HuH-7 (cell line): ENCODE results near the gene SH2D1B.
"Not testable (repeated sequence)": the region's sequence is repeated elsewhere in the genome, so short reads cannot be mapped to it uniquely, and the experiment has no call there.

Experiments
- DNase-seq: peaks from one replicate; pipeline ENCODE4 v3.0.0; 2011; ENCODE audit warnings: low spot score

SH2D1B gene, protein sequence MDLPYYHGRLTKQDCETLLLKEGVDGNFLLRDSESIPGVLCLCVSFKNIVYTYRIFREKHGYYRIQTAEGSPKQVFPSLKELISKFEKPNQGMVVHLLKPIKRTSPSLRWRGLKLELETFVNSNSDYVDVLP

DNA sequence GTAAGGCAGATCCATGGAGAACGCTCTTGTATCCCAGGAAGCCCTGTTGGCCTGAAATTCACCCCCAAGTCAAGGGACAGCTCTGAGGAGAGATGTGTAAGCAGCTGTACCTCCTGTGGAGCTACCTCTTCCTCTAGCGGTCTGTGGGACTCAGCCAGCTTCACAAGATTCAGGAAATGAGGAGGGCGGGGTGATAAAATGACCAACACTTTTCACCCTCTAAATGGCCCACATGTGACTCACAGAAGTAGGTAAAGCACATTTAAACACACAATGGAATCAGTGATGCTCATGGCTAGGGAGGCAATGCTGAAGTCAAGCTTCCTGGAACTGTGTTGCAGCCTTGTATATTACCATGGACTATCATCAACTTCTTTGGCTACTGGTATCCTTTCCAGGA, at the start of gene SH2D1B:
Gene SH2D1B, minus strand, starts transcription at position 135 of the 400 bp plus-strand sequence. Its CDS starts 120 bp downstream, at position 15.
- DNase-seq = no peak

DNA sequence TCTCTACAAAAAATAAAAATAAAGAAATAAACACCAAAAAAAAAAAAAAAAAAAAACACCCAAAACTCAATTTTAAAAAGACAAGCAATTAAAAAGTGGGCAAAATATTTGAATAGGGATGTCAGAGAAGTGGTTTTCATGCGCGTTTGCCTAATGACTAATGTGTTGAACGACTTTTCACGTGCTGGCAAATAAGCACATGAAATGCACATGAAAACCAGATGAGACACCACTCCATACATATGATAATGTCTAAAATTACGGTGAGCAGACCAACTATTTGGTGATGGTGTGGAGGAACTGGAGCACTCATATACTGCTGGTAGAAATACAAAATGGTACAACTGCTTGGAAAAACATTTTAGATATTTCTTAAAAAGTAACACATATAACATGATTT, 46.3 kb upstream of the SH2D1B start:
- no peak for DNase-seq

DNA sequence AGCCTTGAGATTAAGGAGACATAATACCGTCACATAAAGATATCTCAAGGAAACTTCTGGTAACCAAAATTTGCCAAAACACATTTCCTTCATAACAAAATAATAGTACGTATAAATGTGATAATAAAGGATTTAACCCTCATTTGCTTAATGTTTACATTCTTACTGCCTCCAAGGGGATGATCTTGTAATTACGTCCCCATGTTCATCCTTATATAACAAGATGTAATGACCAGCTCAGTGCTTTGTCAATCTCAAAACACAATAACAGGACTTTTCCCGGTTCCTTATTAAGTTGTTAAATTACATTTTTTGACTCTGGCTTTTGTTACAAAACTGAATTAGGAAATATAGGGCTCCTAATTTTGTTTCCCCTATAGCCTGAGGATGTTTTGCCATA, 44.4 kb upstream of the SH2D1B start:
- DNase-seq = no peak

DNA sequence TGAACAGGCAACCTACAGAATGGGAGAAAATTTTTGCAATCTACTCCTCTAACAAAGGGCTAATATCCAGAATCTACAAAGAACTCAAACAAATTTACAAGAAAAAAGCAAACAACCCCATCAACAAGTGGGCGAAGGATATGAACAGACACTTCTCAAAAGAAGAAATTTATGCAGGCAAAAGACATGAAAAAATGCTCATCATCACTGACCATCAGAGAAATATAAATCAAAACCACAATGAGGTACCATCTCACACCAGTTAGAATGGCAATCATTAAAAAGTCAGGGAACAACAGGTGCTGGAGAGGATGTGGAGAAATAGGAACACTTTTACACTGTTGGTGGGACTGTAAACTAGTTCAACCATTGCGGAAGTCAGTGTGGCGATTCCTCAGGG, 42.4 kb upstream of the SH2D1B start:
- not testable (repeated sequence) for DNase-seq

DNA sequence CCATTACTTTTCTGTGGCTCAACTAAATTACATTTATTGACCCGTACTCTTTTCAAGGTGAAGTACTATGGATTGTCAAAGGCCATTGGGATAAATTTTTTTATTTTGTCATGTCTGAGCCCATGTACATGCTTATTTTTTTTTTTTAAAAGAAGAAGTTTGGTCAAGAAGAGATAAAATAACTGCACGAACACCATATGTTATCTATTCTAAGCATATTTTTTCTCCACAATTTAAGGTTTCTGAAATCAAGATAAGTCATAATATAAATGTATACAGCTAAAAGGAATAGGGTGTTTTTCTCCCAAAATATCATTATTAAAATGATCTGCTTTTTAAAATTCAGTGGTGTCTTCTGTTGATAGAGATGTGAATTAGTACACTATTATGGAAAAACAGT, 35.0 kb upstream of the SH2D1B start:
- DNase-seq = no peak

DNA sequence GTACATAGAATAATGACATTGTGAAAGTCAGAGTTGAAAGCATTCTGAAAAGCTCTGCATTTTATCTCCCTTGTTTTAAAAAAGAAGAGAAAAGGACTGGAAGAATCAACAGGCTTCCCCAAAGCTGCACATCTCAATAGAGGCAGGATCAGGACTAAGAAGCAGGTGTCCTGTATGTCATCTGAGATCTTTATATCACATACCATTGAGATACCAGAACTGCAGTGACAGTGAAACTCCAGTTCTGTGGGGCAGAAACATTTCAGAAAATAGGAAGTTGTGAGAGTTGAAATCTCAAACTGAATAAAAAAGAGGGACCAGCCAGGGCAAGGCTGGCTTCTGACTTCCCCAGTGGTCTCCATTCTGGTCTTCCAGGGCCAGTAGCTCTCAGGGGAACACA, 33.0 kb upstream of the SH2D1B start:
- no peak for DNase-seq

DNA sequence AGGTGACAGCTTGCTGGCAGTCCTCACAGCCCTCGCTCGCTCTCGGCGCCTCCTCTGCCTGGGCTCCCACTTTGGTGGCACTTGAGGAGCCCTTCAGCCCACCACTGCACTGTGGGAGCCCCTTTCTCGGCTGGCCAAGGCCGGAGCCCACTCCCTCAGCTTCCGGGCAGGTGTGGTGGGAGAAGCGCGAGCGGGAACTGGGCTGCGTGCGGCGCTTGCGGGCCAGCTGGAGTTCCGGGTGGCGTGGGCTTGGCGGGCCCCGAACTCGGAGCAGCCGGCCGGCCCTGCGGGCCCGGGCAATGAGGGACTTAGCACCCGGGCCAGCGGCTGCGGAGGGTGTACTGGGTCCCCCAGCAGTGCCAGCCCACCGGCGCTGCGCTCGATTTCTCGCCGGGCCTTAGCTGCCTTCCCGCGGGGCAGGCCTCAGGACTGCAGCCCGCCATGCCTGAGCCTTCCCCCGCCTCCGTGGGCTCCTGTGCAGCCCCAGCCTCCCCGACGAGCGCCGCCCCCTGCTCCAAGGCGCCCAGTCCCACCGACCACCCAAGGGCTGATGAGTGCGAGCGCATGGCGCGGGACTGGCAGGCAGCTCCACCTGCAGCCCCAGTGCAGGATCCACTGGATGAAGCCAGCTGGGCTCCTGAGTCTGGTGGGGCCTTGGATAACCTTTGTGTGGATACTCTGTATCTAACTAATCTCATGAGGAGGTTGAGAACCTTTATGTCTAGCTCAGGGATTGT, 21.2 kb upstream of the SH2D1B start:
- not testable (repeated sequence) for DNase-seq

DNA sequence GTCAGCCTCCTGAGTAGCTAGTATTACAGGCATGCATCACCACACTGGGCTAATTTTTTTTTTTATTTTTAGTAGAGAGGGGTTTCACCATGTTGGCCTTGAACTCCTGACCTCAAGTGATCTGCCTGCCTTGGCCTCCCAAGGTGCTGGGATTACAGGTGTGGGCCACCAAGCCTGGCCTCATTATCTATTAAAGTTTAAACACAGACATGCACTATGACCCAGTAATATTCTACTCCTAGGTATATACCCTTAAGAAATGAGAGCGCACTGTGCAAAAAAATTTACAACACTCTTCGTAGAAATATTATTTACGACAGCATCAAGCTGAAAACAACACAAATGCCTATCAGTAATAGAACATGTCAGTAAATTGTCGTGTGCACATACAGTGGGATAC, 18.6 kb upstream of the SH2D1B start:
- no peak for DNase-seq

DNA sequence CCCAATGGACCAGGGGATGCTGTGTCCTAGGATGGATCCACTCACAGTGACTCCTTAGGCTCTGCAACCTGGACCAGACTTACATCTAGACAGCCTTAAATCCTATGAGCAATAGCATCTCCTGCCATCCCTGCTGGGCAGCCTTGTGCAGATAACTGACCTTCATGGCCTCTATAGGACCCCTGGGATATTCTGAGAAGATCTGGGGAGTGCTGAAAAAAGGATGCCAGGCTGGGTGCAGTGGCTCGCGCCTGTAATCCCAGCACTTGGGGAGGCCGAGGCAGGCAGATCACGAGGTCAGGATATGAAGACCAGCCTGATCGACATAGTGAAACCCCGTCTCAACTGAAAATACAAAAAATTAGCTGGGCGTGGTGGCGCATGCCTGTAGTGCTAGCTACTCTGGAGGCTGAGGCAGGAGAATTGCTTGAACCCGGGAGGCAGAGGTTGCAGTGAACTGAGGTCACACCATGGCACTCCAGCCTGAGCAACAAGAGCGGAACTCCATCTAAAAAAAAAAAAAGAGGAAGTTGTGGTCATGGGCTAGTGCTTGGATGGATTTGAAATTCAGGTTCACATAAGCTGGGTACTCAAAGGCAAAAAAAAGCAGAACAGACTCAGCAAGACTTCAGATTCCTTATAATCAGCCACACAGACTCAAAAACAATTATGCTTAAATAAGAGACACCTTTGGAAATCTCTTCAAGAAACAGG, 10.9 kb upstream of the SH2D1B start:
- no peak for DNase-seq

DNA sequence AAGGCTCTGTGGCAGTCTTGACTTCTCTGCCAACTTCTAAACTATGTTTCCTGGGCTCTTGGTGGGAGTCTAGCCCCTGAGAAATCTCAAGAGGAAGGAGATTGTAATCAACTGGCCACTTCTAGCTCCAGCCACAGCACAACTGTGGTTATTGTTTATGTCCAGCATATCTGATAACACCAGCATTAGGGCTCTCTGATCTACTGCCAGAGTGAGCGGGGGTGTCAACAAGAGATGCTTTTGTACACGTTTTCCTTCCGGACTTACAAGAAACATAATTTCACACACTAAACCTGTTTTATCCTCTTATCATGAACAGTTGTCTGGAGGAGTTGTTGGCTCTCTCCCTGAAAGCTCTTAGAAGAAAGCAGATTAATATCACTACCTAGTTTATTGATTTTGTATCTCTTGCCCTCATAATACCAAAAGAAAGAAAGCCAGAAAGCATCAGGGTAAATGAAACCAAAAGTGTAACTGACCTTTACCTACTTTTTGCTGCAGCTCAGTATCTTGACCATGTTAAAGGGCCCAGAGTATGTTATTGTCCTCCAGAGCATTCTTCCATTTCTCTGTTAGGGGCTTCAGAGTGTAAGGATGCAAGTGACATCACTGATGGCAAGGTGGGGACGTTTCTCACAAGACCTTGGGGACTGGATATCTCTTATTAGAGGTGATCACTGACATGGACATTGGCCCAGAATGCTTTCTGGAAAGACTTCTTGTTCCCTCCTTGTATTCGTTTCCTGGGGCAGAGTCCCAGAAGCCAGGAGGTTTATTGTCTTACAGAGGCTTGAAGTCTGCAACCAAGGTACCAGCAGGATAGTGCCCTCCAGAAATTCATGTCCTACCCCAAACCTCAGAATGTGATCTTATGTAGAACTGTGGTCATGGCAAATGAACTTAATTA, 9.6 kb upstream of the SH2D1B start:
- DNase-seq = no peak

DNA sequence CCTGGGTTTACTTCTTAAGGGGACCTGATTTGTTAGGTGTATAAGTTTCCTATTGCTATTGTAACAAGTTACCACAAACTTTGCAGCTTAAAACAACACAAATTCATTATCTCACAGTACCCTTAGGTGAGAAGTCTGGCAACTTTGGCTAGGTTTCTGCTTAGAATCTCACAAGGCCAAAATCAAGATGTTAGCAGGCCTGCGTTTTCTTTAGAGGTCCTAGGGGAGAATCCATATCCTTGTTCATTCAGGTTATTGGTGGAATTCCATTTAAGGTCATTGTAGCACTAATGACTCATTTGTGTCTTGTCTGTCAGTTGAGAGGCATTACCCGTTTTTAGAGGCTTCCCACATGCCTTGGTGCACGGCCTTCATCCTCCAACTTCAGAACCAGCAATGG, 8.2 kb upstream of the SH2D1B start:
- DNase-seq = no peak

DNA sequence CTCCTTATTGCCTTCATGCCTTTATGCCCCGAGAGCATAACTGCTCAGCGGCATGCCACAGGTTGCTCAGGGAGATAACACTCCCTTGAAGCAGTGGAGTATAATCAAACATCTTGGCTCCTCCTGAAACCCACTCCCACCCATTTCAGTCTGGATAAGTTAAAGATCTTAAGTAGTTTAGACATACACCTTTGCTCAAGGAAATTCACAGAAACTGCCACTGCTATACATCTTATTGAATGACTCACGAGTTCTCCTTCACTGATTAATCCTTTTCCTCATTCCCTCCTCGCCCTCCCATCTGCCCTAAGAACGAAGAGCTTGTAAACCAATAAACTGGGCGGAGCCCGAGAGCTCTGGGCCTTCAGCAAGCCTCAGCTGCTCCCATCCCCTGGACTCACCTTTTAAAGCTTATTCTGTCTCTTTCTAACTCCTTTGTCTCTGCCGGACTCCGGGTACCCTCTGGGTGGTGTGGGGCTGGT, 7.6 kb upstream of the SH2D1B start:
- DNase-seq = not testable (repeated sequence)

DNA sequence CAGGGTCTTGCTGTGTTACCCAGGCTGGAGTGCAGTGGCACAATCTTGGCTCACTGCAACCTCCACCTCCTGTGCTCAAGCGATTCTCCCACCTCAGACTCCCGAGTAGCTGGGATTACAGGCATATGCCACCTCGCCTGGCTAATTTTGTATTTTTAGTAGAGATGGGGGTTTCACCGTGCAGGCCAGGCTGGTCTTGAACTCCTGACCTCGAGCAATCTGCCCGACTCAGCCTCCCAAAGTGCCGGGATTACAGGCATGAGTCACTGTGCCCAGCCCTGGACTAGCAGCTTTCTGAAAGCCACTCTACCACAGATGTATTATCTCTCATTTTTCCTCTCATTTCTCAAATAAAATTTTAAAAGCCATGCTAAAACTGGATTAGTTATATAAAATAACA, 6.6 kb upstream of the SH2D1B start:
- not testable (repeated sequence) for DNase-seq

DNA sequence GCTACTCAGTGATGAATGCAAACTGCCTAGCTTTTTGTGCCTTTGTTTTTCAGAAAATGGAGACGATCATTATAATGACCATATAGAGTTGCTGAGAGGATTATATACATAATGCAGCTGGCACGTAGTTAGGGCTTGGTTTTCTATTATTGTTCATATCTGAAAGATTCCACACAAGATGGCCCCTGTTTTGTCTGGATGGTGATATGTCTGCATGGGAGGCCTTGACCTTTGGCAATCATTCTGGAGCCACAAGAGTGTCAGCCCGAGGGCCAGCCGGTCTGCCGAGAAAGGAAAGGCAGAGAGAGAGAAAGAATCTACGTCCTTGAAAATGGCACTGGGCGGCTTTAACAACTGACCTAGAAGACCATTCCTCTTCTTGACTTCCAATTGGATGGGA, 5.7 kb upstream of the SH2D1B start:
- no peak for DNase-seq

DNA sequence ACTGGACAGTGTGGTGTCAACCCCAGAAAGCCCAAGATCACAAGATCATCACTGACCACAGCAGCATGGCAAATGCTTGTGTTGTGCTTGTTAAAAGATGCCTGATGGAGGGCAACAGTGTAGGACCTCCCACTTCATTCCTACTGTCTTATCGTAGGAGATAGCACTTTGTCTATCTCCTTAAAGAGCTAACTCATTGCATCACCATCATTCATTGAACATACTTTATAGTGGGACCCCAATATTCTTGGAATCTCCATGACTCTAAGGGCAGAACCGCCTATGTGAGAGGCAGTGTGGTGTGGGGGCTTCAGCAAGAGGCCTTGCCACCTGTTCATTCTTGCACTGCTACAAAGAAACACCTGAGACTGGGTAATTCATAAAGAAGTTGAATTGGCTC, 5.0 kb upstream of the SH2D1B start:
- DNase-seq = no peak

DNA sequence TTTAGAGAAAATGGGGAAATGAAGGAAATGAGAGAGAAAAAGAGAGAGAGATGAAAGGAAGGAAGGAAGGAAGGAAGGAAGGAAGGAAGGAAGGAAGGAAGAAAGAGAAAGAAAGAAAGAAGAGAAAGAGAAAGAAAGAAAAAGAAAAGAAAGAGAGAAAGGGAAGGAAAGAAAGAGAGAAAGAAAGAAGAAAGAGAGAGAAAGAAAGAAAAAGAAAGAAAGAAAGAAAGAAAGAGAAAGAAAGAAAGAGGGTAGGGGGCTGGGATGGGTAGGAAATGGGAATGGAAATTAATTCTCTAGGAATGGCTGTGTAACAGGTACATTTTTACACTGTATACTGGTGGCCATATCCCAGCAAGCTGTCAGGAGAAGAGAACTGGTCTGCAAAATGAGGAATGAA, 4.3 kb upstream of the SH2D1B start:
- no peak for DNase-seq

DNA sequence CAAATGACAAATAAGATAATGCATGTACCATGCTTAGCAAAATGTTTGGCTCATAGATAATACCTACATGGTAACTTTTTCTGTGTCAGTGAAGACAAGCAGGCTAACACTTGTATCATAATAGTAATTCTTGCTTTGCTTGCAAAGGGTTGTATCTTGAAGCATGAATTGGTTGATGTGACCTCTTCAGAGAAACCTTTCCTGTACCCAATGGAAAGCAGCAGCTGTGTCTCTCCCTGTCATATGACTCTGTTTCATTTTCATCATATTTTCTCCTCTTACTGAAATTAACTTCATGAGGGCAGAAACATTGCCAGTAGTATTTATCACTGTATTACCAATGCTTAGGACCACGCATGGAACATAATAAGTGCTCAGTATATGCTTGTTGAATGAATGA, 4.4 kb downstream of the SH2D1B start:
- DNase-seq = no peak

DNA sequence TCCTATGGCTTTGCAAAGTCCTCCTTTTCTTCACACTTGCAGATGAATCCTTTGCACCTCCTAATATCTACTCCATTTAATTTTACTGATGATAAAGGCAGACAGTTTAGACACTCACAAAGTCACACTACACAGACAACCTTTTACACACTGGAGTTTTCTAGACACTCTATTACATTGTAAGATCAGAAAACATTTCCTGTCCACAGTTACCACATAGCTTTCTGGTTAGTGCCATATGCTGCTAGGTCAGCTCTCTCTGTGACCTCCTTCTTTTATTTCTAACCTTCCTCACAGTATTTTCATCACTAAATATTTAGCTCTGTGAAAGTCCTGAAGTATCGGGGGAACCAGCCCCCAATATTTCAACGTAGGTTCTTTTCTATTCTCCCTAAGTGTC, 5.1 kb downstream of the SH2D1B start:
- DNase-seq = no peak

DNA sequence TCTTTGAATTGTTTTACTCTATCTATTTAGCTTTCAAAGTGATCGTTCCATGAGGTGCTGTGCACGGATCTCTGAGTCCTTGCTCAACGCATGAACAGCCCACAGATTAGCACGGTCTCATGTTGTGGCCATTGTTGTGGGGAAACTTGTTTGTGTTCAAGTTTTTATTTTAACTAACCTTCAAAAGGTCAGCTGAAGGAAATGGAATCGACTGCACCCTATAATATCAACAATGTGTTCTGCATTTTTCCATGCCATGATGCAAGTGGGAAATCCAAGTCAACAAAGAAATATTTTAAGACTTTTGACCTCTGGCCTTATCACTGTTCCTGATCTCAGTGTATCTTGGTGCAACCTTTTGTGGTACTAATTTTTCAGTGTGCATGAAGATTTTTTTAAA, 6.1 kb downstream of the SH2D1B start:
- DNase-seq = no peak

DNA sequence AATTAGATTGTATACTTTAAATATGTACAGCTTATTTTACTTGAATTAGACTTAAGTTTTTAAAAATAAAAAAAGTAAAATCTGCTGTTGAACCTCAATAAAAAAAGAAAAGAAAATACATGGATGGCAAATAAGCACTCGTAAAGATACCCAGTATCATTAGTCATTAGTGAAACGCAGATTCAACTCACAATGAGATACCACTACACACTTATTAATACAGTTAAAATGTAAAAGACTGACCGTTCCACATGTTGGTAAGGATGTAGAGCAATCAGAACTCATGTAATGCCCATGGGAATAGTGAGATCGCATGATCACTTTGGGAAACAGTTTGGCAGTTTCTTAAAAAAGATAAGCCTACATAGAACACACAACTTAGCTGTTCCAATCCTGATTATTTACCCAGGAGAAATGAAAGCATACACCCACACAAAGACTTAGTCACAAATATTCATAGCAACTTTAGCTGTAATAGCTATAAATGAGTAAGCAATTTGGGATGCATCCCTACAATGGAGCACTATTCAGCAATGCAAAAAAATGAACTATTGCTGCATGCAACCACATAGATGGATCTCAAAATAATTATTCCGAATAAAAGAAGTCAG, 7.3 kb downstream of the SH2D1B start:
- no peak for DNase-seq

DNA sequence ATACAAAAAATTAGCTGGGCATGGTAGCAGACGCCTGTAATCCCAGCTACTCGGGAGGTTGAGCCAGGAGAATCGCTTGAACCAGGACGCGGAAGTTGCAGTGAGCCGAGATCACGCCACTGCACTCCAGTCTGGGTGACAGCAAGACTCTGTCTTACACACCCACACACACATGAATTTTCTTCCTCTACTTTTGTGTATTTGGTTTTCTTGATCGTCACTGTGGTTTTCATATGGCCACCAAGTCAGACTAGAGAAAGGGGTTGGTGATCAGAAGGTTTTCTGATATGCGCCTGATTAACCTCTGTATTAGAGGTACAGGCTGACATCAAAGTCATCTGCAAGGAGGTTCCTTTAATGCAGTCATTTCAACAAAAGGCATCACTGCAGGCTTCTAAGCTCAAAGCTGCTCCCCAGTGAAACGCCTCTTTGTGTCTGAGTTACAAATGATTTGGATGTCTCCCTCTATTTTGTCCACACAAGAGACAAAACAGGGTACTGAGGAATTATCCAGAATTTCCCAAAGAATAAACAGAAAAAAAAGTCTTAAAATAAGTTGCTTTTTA, 11.1 kb downstream of the SH2D1B start:
- DNase-seq = no peak
